Cardiac muscle cell (in vitro differentiated cells and primary cell): Measurements from ENCODE around the gene DNAH11. TPM values are rescaled to one million over a fixed set of nuclear protein-coding genes. Genes with fewer than 3 reads are reported as not detected.
"Not testable (repeated sequence)": the region's sequence is repeated elsewhere in the genome, so short reads cannot be mapped to it uniquely, and the experiment has no call there.

Experiments
- DNase-seq, 2 donors: peaks; one replicate each; pipeline versions ENCODE4 v3.0.0 to v3.0.0-alpha.2; 2010 to 2017; ENCODE audit warnings: low read depth in 1 of 2, low spot score in 1 of 2
- H3K27ac ChIP-seq: fragments of 200-600 bp; sonication (generic); 2 replicates; pipeline ENCODE4 v1.5.1; 2016
- H3K27me3 ChIP-seq: fragments of 200-600 bp; sonication (generic); 2 replicates; pipeline ENCODE4 v1.6.0; 2016; ENCODE audit warnings: control low read depth
- H3K36me3 ChIP-seq: fragments of 200-600 bp; sonication (generic); 2 replicates; pipeline ENCODE4 v1.5.1; 2016; ENCODE audit warnings: control low read depth
- H3K4me1 ChIP-seq: fragments of 200-600 bp; sonication (generic); 2 replicates; pipeline ENCODE4 v1.8.1; 2017; ENCODE audit warnings: low read depth, mild to moderate bottlenecking, mixed run types
- H3K4me3 ChIP-seq: fragments of 200-600 bp; sonication (generic); 2 replicates; pipeline ENCODE4 v1.5.1; 2016; ENCODE audit warnings: mild to moderate bottlenecking
- H3K9me3 ChIP-seq: fragments of 200-600 bp; sonication (generic); 2 replicates; pipeline ENCODE4 v1.5.1; 2017; ENCODE audit warnings: low read depth, mild to moderate bottlenecking, control low read depth
- CTCF ChIP-seq: IDR thresholded peaks from 2 replicates; pipeline ENCODE4 v1.5.1; 2012; ENCODE audit warnings: low read depth, mild to moderate bottlenecking, low read length
- polyA plus RNA-seq: library from polyadenylated mRNA; unstranded; fragments of >200 nt; fragmentation: Nextera tagmentation; extraction: Ambion mirVana; gene quantifications from 2 replicates; pipeline ENCODE4 v1.2.1, GENCODE V29; 2016
- total RNA-seq: library from RNA; depleted of rRNA; stranded (reverse); fragments of >200 nt; gene quantifications from 2 replicates; pipeline ENCODE4 v1.2.3, GENCODE V29; 2016

The DNAH11 gene
- total and polyA plus RNA-seq, 2 experiments from 2014 or later = 0.60 to 1.9 TPM

- H3K9me3 ChIP-seq, H3K36me3 ChIP-seq, H3K4me1 ChIP-seq, H3K27ac ChIP-seq, DNase-seq, H3K4me3 ChIP-seq: not testable (repeated sequence)
- H3K27me3 ChIP-seq = peaks cover 16% of the 10 kb centered on the region
Measured at GRCh38 chr7:21536445-21537118, 6.3 kb upstream of the DNAH11 start.

- no peak overlapping the region for H3K4me3 ChIP-seq
- H3K9me3 ChIP-seq = no peaks in the 10 kb centered on the region
- no peak for DNase-seq
- no peak overlapping the region for H3K27ac ChIP-seq
- no peaks in the 10 kb centered on the region for H3K4me1 ChIP-seq
- no peak for TF ChIP-seq CTCF
- no peaks in the 10 kb centered on the region for H3K36me3 ChIP-seq
- H3K27me3 ChIP-seq = peaks cover 40% of the 10 kb centered on the region
Measured at GRCh38 chr7:21538936-21539495, 3.8 kb upstream of the DNAH11 start.

GRCh38 chr7:21543528-21544302 lies 876 bp downstream of the DNAH11 start:
- H3K36me3 ChIP-seq = no peaks in the 10 kb centered on the region
- H3K4me1 ChIP-seq = no peaks in the 10 kb centered on the region
- TF ChIP-seq CTCF = no peak
- peak in 1 of 2 donors; percentile 27 for DNase-seq
- no peaks in the 10 kb centered on the region for H3K9me3 ChIP-seq
- H3K27ac ChIP-seq = no peak overlapping the region
- H3K27me3 ChIP-seq = peaks cover 78% of the 10 kb centered on the region
- H3K4me3 ChIP-seq = peak overlapping the region; percentile 41

GRCh38 chr7:21544303-21544656 lies 1.4 kb downstream of the DNAH11 start:
- H3K9me3 ChIP-seq = no peaks in the 10 kb centered on the region
- no peaks in the 10 kb centered on the region for H3K36me3 ChIP-seq
- H3K27me3 ChIP-seq = peaks cover 78% of the 10 kb centered on the region
- H3K27ac ChIP-seq = no peak overlapping the region
- DNase-seq = no peak
- TF ChIP-seq CTCF = no peak
- H3K4me3 ChIP-seq = no peak overlapping the region
- H3K4me1 ChIP-seq = no peaks in the 10 kb centered on the region

GRCh38 chr7:21544715-21545114 lies 1.9 kb downstream of the DNAH11 start:
- no peaks in the 10 kb centered on the region for H3K4me1 ChIP-seq
- no peak overlapping the region for H3K27ac ChIP-seq
- no peaks in the 10 kb centered on the region for H3K36me3 ChIP-seq
- peaks cover 76% of the 10 kb centered on the region for H3K27me3 ChIP-seq
- peak in 1 of 2 donors; percentile 9 for DNase-seq
- no peak for TF ChIP-seq CTCF
- no peak overlapping the region for H3K4me3 ChIP-seq
- H3K9me3 ChIP-seq = no peaks in the 10 kb centered on the region

GRCh38 chr7:21547501-21547900 lies 4.7 kb downstream of the DNAH11 start:
- Histone ChIP-seq H3K4me1 (no peaks in the 10 kb centered on the region), H3K4me3 (no peak overlapping the region), H3K36me3 (no peaks in the 10 kb centered on the region), H3K27ac (no peak overlapping the region), H3K9me3 (no peaks in the 10 kb centered on the region), H3K27me3 (peaks cover 53% of the 10 kb centered on the region)
- TF ChIP-seq CTCF = no peak
- peak in 1 of 2 donors; percentile 16 for DNase-seq
